Mucosa of rectum (tissue), 2 donors: ENCODE measurements around the gene SLC47A2.
A peak's percentile ranks its signal among the peaks of the same experiment; 100 is the strongest.

Source experiments
- H3K27ac ChIP-seq, 2 donors: one replicate each; pipeline ENCODE4 v1.7.0; 2013; ENCODE audit warnings: inconsistent platforms in 2 of 2, low read depth in 2 of 2, low read length in 2 of 2
- H3K27me3 ChIP-seq, 2 donors: one replicate each; pipeline ENCODE4 v1.7.0; 2013; ENCODE audit warnings: low read length in 2 of 2; ENCODE audit not compliant: control insufficient read depth in 2 of 2, insufficient read depth in 2 of 2
- H3K36me3 ChIP-seq, 2 donors: one replicate each; pipeline ENCODE4 v1.7.0; 2013; ENCODE audit warnings: low read length in 2 of 2; ENCODE audit not compliant: control insufficient read depth in 2 of 2, insufficient read depth in 2 of 2
- H3K4me1 ChIP-seq, 2 donors: one replicate each; pipeline ENCODE4 v1.7.0; 2013; ENCODE audit warnings: low read length in 2 of 2, mild to moderate bottlenecking in 1 of 2; ENCODE audit not compliant: control insufficient read depth in 2 of 2, insufficient read depth in 2 of 2
- H3K4me3 ChIP-seq, 2 donors: one replicate each; pipeline ENCODE4 v1.7.0; 2013; ENCODE audit warnings: low read length in 2 of 2
- H3K9ac ChIP-seq, 2 donors: one replicate each; pipeline ENCODE4 v1.7.0; 2013; ENCODE audit warnings: low read length in 2 of 2, low read depth in 1 of 2, mild to moderate bottlenecking in 1 of 2
- H3K9me3 ChIP-seq, 2 donors: one replicate each; pipeline ENCODE4 v1.7.0; 2013; ENCODE audit warnings: low read length in 2 of 2; ENCODE audit not compliant: control insufficient read depth in 2 of 2
- donor health status: healthy.
- donor health status: Normal muscosa, but diverticular disease.

Gene SLC47A2

GRCh38 chr17:19726631-19727376, 10.4 kb upstream of the SLC47A2 start:
- Histone ChIP-seq H3K4me1 (peaks cover 21 to 33% of the 10 kb centered on the region in 2 donors), H3K27ac (peak overlapping the region; percentile 78 to 83), H3K27me3 (no peaks in the 10 kb centered on the region), H3K4me3 (no peak overlapping the region), H3K9ac (no peak overlapping the region), H3K9me3 (no peaks in the 10 kb centered on the region), H3K36me3 (no peaks in the 10 kb centered on the region)

GRCh38 chr17:19725486-19725885, 9.1 kb upstream of the SLC47A2 start:
- peaks cover 30 to 41% of the 10 kb centered on the region in 2 donors for H3K4me1 ChIP-seq
- H3K27ac ChIP-seq = no peak overlapping the region

GRCh38 chr17:19724501-19725420, 8.4 kb upstream of the SLC47A2 start:
- Histone ChIP-seq H3K9ac (peak overlapping the region in 1 of 2 donors; percentile 60), H3K9me3 (no peaks in the 10 kb centered on the region), H3K36me3 (no peaks in the 10 kb centered on the region), H3K27me3 (no peaks in the 10 kb centered on the region), H3K4me1 (peaks cover 36 to 48% of the 10 kb centered on the region in 2 donors), H3K4me3 (peak overlapping the region; percentile 31 to 55), H3K27ac (peak overlapping the region; percentile 28 to 39)

More at GRCh38 chr17:19725486-19725885, 9.1 kb upstream of the SLC47A2 start:
- H3K27me3 ChIP-seq = no peaks in the 10 kb centered on the region
- no peak overlapping the region for H3K9ac ChIP-seq
- no peaks in the 10 kb centered on the region for H3K36me3 ChIP-seq
- no peaks in the 10 kb centered on the region for H3K9me3 ChIP-seq
- no peak overlapping the region for H3K4me3 ChIP-seq

- Histone ChIP-seq H3K27me3 (no peaks in the 10 kb centered on the region), H3K36me3 (no peaks in the 10 kb centered on the region), H3K4me3 (no peak overlapping the region), H3K9me3 (no peaks in the 10 kb centered on the region), H3K9ac (peak overlapping the region in 1 of 2 donors; percentile 60), H3K4me1 (peaks cover 41 to 55% of the 10 kb centered on the region in 2 donors), H3K27ac (peak overlapping the region; percentile 5 to 28)
Observed at GRCh38 chr17:19723964-19724363, 7.6 kb upstream of the SLC47A2 start.

GRCh38 chr17:19720631-19721426, 4.4 kb upstream of the SLC47A2 start:
- Histone ChIP-seq H3K27ac (peak overlapping the region; percentile 27 to 64), H3K4me3 (no peak overlapping the region), H3K9me3 (no peaks in the 10 kb centered on the region), H3K4me1 (peaks cover 34 to 48% of the 10 kb centered on the region in 2 donors), H3K36me3 (no peaks in the 10 kb centered on the region), H3K9ac (no peak overlapping the region), H3K27me3 (no peaks in the 10 kb centered on the region)

GRCh38 chr17:19720210-19720475, 3.8 kb upstream of the SLC47A2 start:
- Histone ChIP-seq H3K27me3 (no peaks in the 10 kb centered on the region), H3K4me3 (no peak overlapping the region), H3K36me3 (no peaks in the 10 kb centered on the region), H3K9ac (peak overlapping the region in 1 of 2 donors; percentile 24), H3K4me1 (peaks cover 32 to 43% of the 10 kb centered on the region in 2 donors), H3K9me3 (no peaks in the 10 kb centered on the region), H3K27ac (peak overlapping the region; percentile 25 to 27)

GRCh38 chr17:19719355-19720209, 3.2 kb upstream of the SLC47A2 start:
- peak overlapping the region; percentile 25 to 30 for H3K27ac ChIP-seq
- H3K9me3 ChIP-seq = no peaks in the 10 kb centered on the region
- H3K4me3 ChIP-seq = no peak overlapping the region
- H3K36me3 ChIP-seq = no peaks in the 10 kb centered on the region
- no peak overlapping the region for H3K9ac ChIP-seq
- peaks cover 28 to 37% of the 10 kb centered on the region in 2 donors for H3K4me1 ChIP-seq
- no peaks in the 10 kb centered on the region for H3K27me3 ChIP-seq

GRCh38 chr17:19718613-19719354, 2.4 kb upstream of the SLC47A2 start:
- Histone ChIP-seq H3K4me3 (no peak overlapping the region), H3K9me3 (no peaks in the 10 kb centered on the region), H3K9ac (no peak overlapping the region), H3K27ac (peak overlapping the region in 1 of 2 donors; percentile 25), H3K27me3 (no peaks in the 10 kb centered on the region), H3K36me3 (no peaks in the 10 kb centered on the region), H3K4me1 (peaks cover 23 to 31% of the 10 kb centered on the region in 2 donors)
